HG02798 (cell line): ENCODE data around the gene SLC25A28.

ENCODE experiments used
- ATAC-seq: cut with Tn5 transposase; IDR thresholded peaks from one replicate; pipeline ENCODE4 v1.9.1; 2021; ENCODE audit warnings: mild to moderate bottlenecking; ENCODE audit not compliant: unreplicated experiment, poor library complexity

Gene SLC25A28

DNA sequence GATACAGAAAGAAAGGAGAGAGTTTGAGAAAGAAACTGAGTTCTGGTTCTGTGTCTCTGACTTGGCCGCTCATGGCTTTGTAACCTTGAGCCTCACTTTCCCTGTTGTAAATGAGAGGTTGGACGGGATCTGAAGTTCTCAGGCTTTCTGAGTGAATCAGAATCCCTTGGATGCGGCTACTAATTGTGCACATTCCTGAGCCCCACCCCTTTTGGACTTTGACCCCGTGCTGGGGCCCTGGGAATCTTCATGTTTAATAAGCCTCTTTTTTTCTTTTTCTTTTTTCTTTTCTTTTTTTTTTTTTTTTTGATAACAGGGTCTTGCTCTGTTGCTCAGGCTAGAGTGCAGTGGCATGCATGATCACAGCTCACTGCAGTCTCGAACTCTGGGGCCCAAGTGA is 26.9 kb downstream of the SLC25A28 start:
- ATAC-seq: no peak

DNA sequence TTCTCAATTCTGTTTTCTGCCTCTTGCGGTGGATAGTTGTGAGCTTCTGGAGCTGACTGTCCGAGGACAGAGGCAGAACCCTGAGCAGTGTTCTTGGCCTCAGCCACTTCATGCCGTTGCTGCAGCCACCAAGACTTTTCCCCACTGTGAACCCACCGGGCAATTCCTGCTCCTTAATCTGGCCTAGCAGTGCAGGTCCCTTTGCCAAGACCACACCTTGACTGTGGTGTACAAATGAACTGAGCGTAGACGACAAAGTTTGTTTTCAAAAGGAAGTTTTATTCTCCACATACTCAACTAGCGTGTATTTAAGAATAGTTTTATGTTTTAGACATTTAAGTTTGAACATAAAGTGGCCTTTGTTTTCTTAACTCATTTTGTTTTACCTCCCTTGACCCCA is 29.4 kb downstream of the SLC25A28 start:
- no peak for ATAC-seq

DNA sequence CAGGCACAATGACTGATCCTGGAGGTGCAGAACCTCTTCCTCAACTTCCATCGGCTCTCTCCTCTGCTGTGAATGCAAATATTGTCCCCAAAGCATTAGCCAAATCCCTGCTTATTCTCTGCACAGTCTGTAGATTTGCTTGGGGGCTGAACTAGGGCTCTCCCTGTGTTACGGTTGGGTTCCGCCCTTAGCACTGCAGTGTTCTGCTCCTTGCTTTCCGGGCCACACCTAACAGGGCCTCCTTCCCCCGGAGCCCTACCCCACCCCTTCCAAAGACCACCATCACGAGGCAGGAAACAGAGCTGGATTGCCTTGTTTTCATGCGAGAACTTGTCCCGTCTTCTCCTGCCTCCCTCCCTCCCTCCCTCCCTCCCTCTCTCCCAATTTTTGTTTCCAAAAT is 36.6 kb downstream of the SLC25A28 start:
- ATAC-seq: no peak

DNA sequence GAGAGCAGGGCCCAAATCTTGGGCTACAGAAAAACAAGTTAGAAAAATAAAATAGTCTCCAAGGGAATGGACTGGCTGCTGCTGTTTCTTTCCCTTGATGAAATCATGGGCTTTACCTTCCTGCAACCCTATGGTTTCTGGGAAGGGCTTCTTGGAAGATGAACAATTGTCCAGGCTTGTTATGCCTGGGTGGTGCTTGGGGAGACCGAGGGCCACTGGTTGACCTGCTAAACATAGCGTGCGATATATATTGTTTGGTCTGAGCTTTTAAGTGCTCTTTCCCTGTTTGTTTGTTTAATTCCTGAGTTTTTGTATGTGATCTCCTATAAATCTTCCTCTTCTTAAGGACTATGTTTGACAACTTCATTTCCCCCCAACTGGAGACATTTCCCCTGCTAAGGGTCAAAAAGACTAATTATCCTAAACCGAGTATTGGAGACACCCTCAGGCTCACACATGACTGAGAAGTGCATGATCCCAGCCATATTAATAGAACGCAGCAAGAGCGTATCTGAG is 37.9 kb downstream of the SLC25A28 start:
- ATAC-seq: no peak

DNA sequence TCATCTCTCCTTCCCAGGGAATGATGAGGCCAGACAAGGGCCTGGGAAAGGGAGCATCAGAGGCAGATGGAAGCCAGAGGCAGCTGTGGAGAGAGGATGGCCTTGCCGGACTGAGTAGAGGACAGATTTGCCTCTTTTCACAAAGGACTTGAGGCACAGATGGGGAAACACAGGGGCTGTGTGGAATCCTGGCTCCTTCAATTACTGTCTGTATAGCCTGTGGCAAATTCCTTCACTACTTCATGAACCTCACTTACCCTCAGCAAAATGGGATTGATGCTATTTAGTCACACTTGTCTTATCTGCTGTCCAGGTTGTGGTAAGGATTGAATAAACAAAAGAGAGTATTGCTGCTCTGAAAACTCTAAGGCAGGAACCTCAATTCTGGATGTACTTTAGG is 40.3 kb downstream of the SLC25A28 start:
- no peak for ATAC-seq

DNA sequence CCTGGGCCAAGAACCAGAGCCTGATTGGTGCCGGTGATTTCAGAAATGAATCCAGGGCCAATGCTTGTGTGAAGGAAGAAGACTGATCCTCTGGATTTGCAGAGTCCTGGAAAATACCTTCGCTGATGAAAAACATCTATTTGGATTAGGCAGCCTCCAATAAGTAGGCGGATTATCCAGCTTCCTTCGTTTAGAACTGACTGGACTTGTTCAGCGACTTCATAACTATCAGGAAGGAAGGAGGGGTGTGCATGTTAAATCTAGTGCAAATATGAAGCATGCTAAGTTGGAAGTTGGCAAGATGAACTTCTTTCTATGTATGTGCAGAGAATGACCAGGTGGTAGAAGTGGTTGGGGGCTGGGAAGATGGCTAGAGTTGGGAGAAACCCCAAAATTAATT is 46.4 kb downstream of the SLC25A28 start:
- no peak for ATAC-seq

DNA sequence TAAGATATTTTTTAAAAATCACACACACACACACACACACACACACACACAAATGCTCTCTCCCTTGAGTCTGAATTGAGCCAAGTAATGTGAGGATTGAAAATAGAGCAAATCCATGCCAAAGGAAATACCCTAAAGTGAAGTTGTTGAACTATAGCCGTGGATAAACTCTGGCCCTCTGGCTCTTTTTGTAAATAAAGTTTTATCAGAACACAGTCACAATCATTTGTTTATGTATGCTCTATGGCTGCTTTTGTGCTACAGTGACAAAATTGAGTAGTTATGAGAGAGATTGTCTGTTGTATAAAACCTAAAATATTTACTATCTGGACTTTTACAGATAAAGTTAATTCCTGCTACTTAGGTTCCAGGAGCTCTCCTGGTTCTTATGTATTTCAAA is 48.4 kb downstream of the SLC25A28 start:
- ATAC-seq: no peak

DNA sequence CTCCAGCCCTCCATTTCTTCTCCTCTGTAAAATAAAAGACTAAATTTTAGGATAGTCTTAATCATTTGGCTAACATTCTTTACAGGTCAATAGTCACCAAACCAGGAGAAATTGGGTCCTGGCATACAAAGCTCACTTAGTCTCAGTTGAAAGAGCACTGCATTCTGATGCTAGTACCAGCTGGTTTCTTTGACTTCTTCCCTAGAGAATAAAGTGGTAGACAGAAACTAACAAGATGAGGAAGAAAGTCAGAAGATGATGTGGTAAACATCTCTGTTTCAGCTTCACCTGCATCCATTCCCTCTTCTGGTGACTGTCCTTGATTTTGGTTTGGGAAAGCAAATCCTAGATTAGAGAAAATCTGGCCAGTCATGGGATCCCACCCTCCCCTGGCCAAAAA is 50.3 kb downstream of the SLC25A28 start:
- ATAC-seq: no peak

DNA sequence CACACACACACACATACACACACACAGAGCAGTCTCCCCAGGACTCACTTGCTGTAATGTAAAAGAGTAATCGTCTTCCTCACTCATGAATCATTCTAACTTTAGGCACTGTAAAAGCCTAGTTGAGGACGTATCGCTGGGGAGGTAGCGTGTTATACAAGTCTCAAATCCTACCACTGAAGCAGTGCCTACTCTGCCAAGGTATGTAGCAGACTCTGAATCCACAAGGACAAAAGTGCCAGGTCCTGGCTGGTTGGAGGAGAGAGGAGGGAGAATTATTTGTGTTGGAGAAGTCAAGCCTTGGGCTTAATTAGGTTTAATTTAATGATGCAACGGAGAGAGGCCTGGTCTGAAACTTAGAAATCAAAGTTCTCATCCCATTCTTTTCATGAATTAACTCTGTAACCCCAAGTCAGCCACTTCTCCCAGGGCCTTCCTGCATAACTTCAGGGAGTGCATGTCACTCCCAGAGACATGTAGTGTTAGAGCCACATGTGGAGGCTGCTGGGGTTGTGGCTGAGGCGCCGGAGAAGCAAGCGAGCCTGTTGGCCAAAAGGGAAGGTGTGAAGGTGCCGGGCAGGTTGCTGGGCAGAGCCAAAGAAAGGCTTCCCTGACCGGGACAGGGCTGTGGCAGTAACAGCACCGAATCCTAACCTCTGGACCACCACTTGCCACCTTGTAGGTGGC is 50.8 kb downstream of the SLC25A28 start:
- ATAC-seq: no peak

DNA sequence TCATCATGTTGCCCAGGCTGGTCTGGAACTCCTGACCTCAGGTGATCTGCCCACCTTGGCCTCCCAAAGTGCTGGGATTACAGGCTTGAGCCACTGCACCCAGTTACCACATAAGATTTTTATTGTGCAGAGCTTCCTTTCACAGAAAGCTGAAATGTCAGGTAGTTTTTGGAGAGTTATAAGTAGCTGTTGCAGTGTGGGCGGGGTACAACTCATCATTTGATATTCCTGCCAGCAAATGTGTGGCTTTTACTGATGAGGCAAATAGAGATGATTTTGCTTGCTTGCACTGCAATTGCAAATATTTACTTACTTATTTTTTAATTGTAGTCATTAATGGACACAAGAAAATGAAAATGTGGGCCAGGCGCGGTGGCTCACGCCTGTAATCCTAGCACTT is 55.1 kb downstream of the SLC25A28 start:
- ATAC-seq: no peak

DNA sequence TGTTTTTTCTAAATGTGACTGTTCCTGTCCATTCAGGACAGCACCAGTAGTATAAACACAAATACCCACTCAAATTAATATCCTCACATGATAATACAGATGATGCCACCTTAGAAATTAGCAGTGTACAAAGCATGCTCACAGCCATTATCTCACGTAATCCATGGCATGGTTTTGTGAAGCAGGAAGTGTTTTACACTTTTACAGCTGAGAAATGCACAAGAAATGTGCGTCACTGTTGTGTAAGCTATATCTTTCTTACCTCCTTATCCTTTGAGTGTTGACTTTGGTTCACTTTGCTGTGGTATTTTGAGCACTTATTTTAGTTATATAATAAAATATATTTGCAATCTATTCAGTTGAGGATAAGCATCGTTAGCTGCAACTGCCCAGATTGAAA is 55.9 kb downstream of the SLC25A28 start:
- ATAC-seq: no peak

DNA sequence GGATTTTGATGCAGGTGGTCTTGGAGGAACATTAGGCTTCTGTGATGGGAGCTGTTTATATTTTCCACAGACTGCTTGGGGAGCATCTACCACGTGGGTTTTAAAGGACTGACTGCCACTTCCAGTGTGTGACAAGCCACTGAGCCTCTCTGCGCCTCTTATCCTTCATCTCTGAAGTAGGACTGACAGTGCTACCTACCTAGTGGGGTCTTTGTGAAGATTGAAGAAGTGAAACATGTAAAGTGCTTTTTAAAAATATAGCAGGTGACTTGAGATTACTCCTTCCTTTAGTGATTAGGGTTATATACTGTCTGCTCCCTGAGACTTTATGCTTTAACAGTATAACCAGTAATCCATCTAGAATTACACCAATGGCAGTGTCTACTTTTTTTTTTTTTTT is 57.6 kb downstream of the SLC25A28 start:
- ATAC-seq: no peak
